ENCODE data around the gene SLC44A4.

GRCh38 chr6:31899215-31899614, 20.4 kb upstream of the SLC44A4 start:
- no peak for TF ChIP-seq POLR2A (IDR thresholded peaks at IDR 0.05; ENCODE audit: low read length)
- no peak for TF ChIP-seq GATA1 (IDR thresholded peaks at IDR 0.05; ENCODE audit: low read depth, low read length)
